Fibroblast of mammary gland (primary cell): ENCODE measurements around the gene RAVER2.

Source experiments
- DNase-seq: peaks from one replicate; pipeline ENCODE4 v3.0.0-alpha.2; 2010; ENCODE audit warnings: low read depth
- H3K4me3 ChIP-seq: 2 replicates; pipeline ENCODE4 v1.5.1; 2011; ENCODE audit warnings: low read depth, mild to moderate bottlenecking, low read length, moderate library complexity; ENCODE audit not compliant: control insufficient read depth
- TF ChIP-seq, protein P1 (sequence below): conservative IDR thresholded peaks from 2 replicates; pipeline ENCODE4 v1.5.1; 2011; ENCODE audit warnings: low read depth, low read length, inconsistent platforms; ENCODE audit not compliant: control insufficient read depth, insufficient read depth

The RAVER2 gene

DNA sequence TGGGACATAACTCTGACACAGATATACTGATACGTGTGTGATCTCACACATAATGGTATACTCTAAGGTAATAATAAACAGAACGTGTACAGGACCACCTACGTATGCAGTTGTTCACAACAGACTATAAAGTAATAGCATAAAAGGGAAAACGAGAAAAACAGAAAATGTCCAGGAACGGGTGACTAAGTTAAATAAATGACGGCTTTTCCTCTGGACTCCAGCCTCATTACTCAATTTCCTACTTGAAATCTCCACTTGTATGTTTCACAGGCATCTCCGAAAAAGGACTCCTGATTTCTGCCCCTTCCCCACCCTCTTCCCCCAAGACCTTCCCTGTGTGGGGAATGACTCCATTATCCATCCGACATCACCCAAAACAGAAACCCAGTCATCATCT, 126.4 kb downstream of the RAVER2 start:
- no peak for DNase-seq
- TF ChIP-seq, protein P1, sequence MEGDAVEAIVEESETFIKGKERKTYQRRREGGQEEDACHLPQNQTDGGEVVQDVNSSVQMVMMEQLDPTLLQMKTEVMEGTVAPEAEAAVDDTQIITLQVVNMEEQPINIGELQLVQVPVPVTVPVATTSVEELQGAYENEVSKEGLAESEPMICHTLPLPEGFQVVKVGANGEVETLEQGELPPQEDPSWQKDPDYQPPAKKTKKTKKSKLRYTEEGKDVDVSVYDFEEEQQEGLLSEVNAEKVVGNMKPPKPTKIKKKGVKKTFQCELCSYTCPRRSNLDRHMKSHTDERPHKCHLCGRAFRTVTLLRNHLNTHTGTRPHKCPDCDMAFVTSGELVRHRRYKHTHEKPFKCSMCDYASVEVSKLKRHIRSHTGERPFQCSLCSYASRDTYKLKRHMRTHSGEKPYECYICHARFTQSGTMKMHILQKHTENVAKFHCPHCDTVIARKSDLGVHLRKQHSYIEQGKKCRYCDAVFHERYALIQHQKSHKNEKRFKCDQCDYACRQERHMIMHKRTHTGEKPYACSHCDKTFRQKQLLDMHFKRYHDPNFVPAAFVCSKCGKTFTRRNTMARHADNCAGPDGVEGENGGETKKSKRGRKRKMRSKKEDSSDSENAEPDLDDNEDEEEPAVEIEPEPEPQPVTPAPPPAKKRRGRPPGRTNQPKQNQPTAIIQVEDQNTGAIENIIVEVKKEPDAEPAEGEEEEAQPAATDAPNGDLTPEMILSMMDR: no peak
- H3K4me3 ChIP-seq: no peak overlapping the region

DNA sequence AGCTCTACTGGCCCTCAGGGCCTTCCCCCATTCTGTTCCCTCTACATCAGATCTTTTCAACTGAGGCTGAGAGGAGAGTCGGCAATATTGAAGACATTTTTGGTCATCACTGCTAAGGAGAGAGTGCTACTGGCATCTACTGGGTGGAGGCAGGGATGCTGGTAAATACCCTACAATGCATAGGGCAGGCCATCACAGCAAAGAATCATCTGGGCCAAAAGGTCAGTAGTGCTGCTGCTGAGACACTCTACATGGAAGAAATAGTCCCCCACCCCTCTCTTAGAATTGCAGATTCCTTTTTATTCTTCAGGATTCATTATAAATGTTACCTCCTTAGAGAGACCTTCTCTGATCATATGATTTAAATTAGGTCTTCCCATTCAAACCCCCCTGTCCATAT, 127.2 kb downstream of the RAVER2 start:
- no peak for DNase-seq
- no peak overlapping the region for H3K4me3 ChIP-seq
- TF ChIP-seq, protein P1: no peak

DNA sequence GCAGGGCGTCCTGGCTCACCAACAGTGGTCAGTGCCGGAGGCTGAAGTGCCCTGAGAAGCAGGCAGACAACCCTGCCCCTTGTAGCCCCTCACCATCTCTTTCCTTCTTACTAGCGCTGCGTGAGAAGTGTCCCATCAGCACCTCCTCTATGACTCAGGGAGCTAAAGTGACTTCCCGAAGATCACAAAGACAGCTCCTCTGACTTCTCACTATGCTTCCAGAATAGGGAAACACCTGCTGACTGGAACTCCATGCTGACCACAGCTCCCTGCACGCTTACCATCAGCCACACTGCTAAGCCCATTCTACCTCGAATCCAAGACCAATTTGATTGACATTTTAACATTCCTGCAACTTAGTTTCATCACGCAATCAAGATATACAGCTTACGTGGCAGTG, 128.7 kb downstream of the RAVER2 start:
- H3K4me3 ChIP-seq: no peak overlapping the region
- TF ChIP-seq, protein P1: no peak
- DNase-seq: no peak

DNA sequence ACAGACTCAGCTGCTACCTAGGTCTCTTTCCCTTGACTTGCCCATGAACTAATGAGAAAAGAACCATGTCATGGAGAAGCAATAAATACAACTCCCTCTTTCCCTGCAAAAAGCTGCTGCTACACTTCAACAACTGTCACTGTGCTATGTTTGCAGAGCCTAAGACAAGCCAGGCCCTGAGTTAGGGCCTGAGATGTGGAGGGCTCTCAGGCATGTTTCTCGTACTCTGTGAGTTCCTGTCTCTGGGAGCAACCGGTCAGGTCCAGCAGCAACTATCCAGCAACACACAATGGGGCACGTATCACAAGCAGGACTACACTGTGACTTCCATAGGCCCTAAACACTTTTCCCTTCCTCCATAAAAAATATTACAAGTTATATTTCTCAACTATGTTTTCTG, 129.8 kb downstream of the RAVER2 start:
- no peak overlapping the region for H3K4me3 ChIP-seq
- TF ChIP-seq, protein P1: no peak
- DNase-seq: no peak

DNA sequence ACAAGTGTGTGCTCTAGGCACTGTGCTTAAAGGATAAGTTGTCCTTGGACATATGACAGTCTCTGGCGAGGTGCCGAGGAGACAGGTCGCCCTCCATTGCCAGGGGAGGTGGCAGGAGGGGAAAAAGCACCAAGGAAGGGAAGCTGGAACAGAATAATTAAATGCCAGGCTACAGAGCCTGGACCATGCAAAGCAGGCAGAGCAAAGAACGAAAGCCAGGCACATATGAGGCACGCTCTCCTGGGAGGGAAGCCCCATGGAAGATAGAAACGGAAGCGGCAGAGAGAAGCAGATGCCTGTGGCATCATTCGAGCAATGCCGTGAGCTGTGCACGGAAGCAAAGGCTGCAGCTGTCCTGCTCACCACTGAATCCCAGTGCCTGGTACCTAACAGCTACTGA, 130.2 kb downstream of the RAVER2 start:
- no peak for DNase-seq
- no peak overlapping the region for H3K4me3 ChIP-seq
- TF ChIP-seq, protein P1: no peak

DNA sequence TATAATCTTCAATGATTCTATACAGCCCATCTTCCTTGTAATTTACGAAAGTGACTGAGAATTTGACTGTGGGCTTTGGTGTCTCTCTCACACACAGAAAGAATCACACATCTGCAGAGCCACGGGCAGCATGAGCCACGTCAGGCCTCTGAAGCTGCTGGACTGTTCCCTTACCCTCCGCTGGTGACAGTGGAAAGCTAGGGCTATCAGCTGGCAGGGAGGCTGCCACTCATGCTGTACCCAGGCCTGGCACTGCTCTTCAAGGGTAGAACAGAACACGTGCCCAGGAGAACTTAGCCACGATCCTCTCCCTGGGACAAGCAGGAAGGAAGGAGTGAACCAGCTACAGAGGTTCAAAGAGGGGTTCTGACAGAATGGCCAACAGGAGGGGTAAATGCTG, 130.7 kb downstream of the RAVER2 start:
- H3K4me3 ChIP-seq: no peak overlapping the region
- TF ChIP-seq, protein P1: no peak
- no peak for DNase-seq

DNA sequence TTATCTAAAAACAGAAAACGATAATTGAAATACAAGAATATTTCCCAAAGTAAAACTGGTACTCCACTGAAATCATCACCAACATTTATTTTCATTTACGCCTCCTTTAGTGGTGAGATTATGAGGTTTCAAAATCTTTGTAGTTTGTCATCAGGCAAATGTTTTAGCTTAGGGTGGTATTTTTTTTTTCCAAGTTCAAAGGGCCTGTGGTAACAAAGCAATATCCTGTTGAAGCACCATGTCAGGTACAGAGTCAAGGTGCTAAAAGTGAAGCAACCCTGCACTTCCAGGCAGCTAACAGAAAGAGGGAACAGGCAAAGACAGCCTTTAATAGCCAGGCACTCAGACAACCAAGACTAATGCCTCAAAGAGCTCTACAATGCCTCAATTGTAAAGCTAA, 132.3 kb downstream of the RAVER2 start:
- no peak for DNase-seq
- TF ChIP-seq, protein P1: no peak

More for the DNA sequence above, 132.3 kb downstream of the RAVER2 start:
- H3K4me3 ChIP-seq: no peak overlapping the region
